Measurements from ENCODE around the gene PLTP. TPM values are rescaled to one million over a fixed set of nuclear protein-coding genes. Genes with fewer than 3 reads are reported as not detected.

The PLTP gene
- total and polyA plus RNA-seq, 2 of the 13 experiments (the other 11 are each of a cell fraction or from before 2014, with no cell fraction given): 16.9 to 28.6 TPM

DNA sequence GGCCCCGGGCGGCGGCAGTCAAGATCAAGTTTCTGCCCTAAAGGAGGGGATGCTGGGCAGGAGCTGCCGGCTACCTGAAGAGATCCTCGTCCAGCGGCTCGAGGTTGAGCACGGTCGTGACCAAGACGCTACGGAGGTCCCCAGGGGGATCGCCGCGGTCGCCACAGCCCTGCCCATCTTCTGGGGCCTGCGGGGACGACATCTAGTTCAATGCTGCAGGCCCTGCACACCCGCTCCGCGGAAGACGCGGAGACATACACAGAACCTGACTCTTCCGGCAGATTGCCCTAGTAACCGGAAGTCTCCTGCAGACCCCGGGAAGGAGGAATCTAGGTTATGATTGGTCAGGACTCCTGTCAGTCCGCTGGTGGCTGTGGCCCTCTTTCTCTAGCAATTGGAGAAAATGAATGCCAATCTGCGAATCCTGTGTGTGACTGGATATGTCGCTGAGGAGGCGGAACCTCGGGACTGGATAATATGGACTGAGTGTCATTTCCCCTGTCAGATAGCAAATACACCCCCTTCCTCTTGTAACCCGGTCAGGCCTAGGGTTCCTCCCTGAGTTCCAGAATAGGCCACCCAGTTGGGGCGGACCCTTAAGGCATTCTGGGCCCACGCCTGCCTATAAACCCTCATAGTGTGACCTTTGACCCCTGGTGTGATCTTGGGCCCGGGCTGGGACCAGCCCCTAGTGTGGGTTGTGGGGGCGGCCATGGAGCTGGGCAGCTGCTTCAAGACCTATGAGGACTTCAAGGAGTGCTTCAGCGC, 54.7 kb downstream of the PLTP start, which contains the start of the genes ACOT8 and ZSWIM3 (continued):
- peak; percentile 23; the same call in 1 of the 2 replicates for TF ChIP-seq BCL6 (CRISPR knock-in tag; IDR thresholded peaks at IDR 0.05)
- TF ChIP-seq SP5 (CRISPR knock-in tag; IDR thresholded peaks at IDR 0.05; ENCODE audit: borderline replicate concordance, low read depth): peak; percentile 39; the same call in 1 of the 2 replicates
- TF ChIP-seq, protein P1, sequence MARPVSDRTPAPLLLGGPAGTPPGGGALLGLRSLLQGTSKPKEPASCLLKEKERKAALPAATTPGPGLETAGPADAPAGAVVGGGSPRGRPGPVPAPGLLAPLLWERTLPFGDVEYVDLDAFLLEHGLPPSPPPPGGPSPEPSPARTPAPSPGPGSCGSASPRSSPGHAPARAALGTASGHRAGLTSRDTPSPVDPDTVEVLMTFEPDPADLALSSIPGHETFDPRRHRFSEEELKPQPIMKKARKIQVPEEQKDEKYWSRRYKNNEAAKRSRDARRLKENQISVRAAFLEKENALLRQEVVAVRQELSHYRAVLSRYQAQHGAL (CRISPR knock-in tag; IDR thresholded peaks at IDR 0.05; ENCODE audit: not compliant biosample characterization): no peak
- TF ChIP-seq, protein P2, sequence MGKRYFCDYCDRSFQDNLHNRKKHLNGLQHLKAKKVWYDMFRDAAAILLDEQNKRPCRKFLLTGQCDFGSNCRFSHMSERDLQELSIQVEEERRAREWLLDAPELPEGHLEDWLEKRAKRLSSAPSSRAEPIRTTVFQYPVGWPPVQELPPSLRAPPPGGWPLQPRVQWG (CRISPR knock-in tag; IDR thresholded peaks at IDR 0.05; ENCODE audit: borderline replicate concordance, low read depth): no peak
- TF ChIP-seq ZNF572 (CRISPR knock-in tag; IDR thresholded peaks at IDR 0.05): peak; percentile 95; the same call in 1 of the 2 replicates
- peak; percentile 45; the same call in 1 of the 2 replicates for TF ChIP-seq PITX1 (CRISPR knock-in tag; IDR thresholded peaks at IDR 0.05)
- TF ChIP-seq, protein P3, sequence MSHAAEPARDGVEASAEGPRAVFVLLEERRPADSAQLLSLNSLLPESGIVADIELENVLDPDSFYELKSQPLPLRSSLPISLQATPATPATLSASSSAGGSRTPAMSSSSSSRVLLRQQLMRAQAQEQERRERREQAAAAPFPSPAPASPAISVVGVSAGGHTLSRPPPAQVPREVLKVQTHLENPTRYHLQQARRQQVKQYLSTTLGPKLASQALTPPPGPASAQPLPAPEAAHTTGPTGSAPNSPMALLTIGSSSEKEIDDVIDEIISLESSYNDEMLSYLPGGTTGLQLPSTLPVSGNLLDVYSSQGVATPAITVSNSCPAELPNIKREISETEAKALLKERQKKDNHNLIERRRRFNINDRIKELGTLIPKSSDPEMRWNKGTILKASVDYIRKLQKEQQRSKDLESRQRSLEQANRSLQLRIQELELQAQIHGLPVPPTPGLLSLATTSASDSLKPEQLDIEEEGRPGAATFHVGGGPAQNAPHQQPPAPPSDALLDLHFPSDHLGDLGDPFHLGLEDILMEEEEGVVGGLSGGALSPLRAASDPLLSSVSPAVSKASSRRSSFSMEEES (CRISPR knock-in tag; IDR thresholded peaks at IDR 0.05): peak; percentile 67; the same call in 1 of the 2 replicates
- TF ChIP-seq ZNF335 (CRISPR knock-in tag; IDR thresholded peaks at IDR 0.05): peak; percentile 86; the same call in 1 of the 2 replicates
- peak; percentile 6; the same call in 1 of the 2 replicates for TF ChIP-seq ESRRA (CRISPR knock-in tag; IDR thresholded peaks at IDR 0.05; ENCODE audit: low read depth)
- TF ChIP-seq MTA3 (CRISPR knock-in tag; IDR thresholded peaks at IDR 0.05): no peak
- TF ChIP-seq RAD21 (CRISPR knock-in tag; IDR thresholded peaks at IDR 0.05): peak; percentile 62
- TF ChIP-seq TCF7 (IDR thresholded peaks at IDR 0.05; ENCODE audit: low read depth): no peak
- peak; percentile 73; the same call in 1 of the 2 replicates for TF ChIP-seq NR2F2 (IDR thresholded peaks at IDR 0.05; ENCODE audit: borderline replicate concordance, low read depth)
- TF ChIP-seq ZFP62 (CRISPR knock-in tag; IDR thresholded peaks at IDR 0.05): no peak; the same call in 1 of the 2 replicates
- peak; percentile 72 for TF ChIP-seq HOXD1 (CRISPR knock-in tag; IDR thresholded peaks at IDR 0.05)
- TF ChIP-seq ZNF616 (CRISPR knock-in tag; IDR thresholded peaks at IDR 0.05; ENCODE audit: low read depth): 0 out of 2 replicates have a peak, but pooled peaks have one; percentile 59
- TF ChIP-seq ONECUT2 (CRISPR knock-in tag; IDR thresholded peaks at IDR 0.05): 0 out of 2 replicates have a peak, but pooled peaks have one; percentile 28
- TF ChIP-seq BRCA1 (CRISPR knock-in tag; IDR thresholded peaks at IDR 0.05): peak; percentile 84
- peak; percentile 44 for TF ChIP-seq RBM39 (IDR thresholded peaks at IDR 0.05; ENCODE audit: low read depth, low read length, poor library complexity, severe bottlenecking)
- TF ChIP-seq MEF2D (CRISPR knock-in tag; IDR thresholded peaks at IDR 0.05): no peak; the same call in 1 of the 2 replicates
- TF ChIP-seq ZC3H13 (CRISPR knock-in tag; IDR thresholded peaks at IDR 0.05): no peak
- TF ChIP-seq MBD4 (IDR thresholded peaks at IDR 0.05; ENCODE audit: borderline replicate concordance, low read length): no peak
- TF ChIP-seq ZSCAN25 (CRISPR knock-in tag; IDR thresholded peaks at IDR 0.05): peak; percentile 82; the same call in 1 of the 2 replicates
- TF ChIP-seq RORA (CRISPR knock-in tag; IDR thresholded peaks at IDR 0.05): no peak
- peak; percentile 80 for TF ChIP-seq BORCS8-MEF2B (CRISPR knock-in tag; IDR thresholded peaks at IDR 0.05)
- TF ChIP-seq, protein P4, sequence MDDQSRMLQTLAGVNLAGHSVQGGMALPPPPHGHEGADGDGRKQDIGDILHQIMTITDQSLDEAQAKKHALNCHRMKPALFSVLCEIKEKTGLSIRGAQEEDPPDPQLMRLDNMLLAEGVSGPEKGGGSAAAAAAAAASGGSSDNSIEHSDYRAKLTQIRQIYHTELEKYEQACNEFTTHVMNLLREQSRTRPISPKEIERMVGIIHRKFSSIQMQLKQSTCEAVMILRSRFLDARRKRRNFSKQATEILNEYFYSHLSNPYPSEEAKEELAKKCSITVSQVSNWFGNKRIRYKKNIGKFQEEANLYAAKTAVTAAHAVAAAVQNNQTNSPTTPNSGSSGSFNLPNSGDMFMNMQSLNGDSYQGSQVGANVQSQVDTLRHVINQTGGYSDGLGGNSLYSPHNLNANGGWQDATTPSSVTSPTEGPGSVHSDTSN (CRISPR knock-in tag; IDR thresholded peaks at IDR 0.05; ENCODE audit: borderline replicate concordance): peak; percentile 100

Measured in HepG2 (cell line).